Panc1 (cell line): Measurements from ENCODE around the gene RBM5.

ENCODE experiments used
- TF ChIP-seq, protein P1 (sequence below): fragments of 450-650 bp; IDR thresholded peaks from 2 replicates; pipeline ENCODE4 v1.5.1; 2017; ENCODE audit warnings: mild to moderate bottlenecking
- TF ChIP-seq, protein P2 (sequence below), 2 experiments: IDR thresholded peaks; 2 replicates each; pipeline ENCODE4 v1.6.1; 2011 to 2012; ENCODE audit warnings: low read depth in 2 of 2, control low read depth in 1 of 2, low read length in 1 of 2, mild to moderate bottlenecking in 1 of 2, moderate library complexity in 1 of 2; ENCODE audit not compliant: insufficient read depth in 1 of 2

DNA sequence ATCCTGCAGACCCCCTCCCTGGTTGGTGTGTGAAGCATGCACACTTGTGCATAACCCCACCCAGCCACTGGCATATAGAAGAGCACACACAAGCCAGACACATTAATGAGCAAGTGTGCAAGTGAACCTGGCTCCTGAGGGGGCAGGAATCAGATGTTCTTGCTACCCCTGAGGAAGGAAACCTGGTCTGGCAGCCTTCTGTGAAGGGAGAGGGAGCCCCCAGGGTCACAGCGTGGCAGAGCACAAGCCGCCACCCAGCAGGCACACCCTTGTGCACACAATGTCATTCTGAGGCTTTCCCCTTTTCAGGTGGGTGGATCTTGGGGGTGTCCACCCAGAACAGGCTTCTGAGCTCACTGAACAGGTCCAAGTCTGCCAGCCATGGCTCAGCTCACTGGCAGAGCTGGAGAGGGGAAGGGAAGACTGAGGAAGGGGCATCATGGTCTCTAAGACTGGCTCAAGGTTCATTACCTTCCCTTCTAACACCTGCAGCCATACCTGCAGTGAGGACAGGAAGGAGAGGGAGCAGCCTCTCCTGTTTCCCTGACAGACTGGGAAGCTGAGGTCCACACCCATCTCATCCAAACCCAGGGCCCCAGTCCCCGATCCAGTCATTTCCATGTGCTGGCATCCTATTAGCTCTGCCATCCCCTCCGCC is 34.8 kb downstream of the RBM5 start:
- TF ChIP-seq, protein P1, sequence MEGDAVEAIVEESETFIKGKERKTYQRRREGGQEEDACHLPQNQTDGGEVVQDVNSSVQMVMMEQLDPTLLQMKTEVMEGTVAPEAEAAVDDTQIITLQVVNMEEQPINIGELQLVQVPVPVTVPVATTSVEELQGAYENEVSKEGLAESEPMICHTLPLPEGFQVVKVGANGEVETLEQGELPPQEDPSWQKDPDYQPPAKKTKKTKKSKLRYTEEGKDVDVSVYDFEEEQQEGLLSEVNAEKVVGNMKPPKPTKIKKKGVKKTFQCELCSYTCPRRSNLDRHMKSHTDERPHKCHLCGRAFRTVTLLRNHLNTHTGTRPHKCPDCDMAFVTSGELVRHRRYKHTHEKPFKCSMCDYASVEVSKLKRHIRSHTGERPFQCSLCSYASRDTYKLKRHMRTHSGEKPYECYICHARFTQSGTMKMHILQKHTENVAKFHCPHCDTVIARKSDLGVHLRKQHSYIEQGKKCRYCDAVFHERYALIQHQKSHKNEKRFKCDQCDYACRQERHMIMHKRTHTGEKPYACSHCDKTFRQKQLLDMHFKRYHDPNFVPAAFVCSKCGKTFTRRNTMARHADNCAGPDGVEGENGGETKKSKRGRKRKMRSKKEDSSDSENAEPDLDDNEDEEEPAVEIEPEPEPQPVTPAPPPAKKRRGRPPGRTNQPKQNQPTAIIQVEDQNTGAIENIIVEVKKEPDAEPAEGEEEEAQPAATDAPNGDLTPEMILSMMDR = no peak
- TF ChIP-seq, protein P2, sequence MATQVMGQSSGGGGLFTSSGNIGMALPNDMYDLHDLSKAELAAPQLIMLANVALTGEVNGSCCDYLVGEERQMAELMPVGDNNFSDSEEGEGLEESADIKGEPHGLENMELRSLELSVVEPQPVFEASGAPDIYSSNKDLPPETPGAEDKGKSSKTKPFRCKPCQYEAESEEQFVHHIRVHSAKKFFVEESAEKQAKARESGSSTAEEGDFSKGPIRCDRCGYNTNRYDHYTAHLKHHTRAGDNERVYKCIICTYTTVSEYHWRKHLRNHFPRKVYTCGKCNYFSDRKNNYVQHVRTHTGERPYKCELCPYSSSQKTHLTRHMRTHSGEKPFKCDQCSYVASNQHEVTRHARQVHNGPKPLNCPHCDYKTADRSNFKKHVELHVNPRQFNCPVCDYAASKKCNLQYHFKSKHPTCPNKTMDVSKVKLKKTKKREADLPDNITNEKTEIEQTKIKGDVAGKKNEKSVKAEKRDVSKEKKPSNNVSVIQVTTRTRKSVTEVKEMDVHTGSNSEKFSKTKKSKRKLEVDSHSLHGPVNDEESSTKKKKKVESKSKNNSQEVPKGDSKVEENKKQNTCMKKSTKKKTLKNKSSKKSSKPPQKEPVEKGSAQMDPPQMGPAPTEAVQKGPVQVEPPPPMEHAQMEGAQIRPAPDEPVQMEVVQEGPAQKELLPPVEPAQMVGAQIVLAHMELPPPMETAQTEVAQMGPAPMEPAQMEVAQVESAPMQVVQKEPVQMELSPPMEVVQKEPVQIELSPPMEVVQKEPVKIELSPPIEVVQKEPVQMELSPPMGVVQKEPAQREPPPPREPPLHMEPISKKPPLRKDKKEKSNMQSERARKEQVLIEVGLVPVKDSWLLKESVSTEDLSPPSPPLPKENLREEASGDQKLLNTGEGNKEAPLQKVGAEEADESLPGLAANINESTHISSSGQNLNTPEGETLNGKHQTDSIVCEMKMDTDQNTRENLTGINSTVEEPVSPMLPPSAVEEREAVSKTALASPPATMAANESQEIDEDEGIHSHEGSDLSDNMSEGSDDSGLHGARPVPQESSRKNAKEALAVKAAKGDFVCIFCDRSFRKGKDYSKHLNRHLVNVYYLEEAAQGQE (IDR thresholded peaks at IDR 0.05; ENCODE audit: insufficient read depth in 1 of 2, low read depth in 2 of 2, low read length in 1 of 2) = no peak
